SU-DHL-6 (cell line): ENCODE measurements around the gene CHKA.

Source experiments
- H2AFZ ChIP-seq: fragments of 200-600 bp; sonication (generic); 2 replicates; pipeline ENCODE4 v1.6.1; 2014; ENCODE audit warnings: low read depth, mild to moderate bottlenecking, moderate library complexity, mixed read lengths, antibody characterized with exemption, low read length; ENCODE audit not compliant: severe bottlenecking
- H3F3A ChIP-seq: fragments of 200-600 bp; shearing (Covaris generic); 2 replicates; pipeline ENCODE4 v1.6.0; 2016; ENCODE audit warnings: antibody characterized with exemption, mild to moderate bottlenecking; ENCODE audit not compliant: insufficient read depth
- H3K27ac ChIP-seq: fragments of 200-600 bp; sonication (generic); 2 replicates; pipeline ENCODE4 v1.5.1; 2016; ENCODE audit warnings: low read depth, mild to moderate bottlenecking, low read length, moderate library complexity, mixed read lengths
- H3K27me3 ChIP-seq: fragments of 200-600 bp; sonication (generic), shearing (Covaris generic); 2 replicates; pipeline ENCODE4 v1.6.0; 2014; ENCODE audit warnings: mild to moderate bottlenecking, low read length
- H3K36me3 ChIP-seq: fragments of 200-600 bp; sonication (generic); 2 replicates; pipeline ENCODE4 v1.6.1; 2014; ENCODE audit warnings: mild to moderate bottlenecking, low read length, mixed read lengths
- H3K4me2 ChIP-seq: fragments of 300-600, 200-600 bp; shearing (Covaris generic), sonication (generic); 2 replicates; pipeline ENCODE4 v1.6.0; 2014; ENCODE audit warnings: low read length, low read depth, mild to moderate bottlenecking; ENCODE audit not compliant: poor library complexity, severe bottlenecking
- H3K4me3 ChIP-seq: fragments of 200-600 bp; sonication (generic); 2 replicates; pipeline ENCODE4 v1.5.1; 2014; ENCODE audit warnings: antibody characterized with exemption, low read length, mild to moderate bottlenecking, mixed read lengths; ENCODE audit not compliant: insufficient read depth, poor library complexity, severe bottlenecking
- H3K79me2 ChIP-seq: fragments of 200-600 bp; sonication (generic); 2 replicates; pipeline ENCODE4 v1.6.1; 2014; ENCODE audit warnings: mild to moderate bottlenecking, low read length, moderate library complexity; ENCODE audit not compliant: insufficient read depth
- H3K9ac ChIP-seq: fragments of 200-600 bp; sonication (generic); 2 replicates; pipeline ENCODE4 v1.7.0; 2014; ENCODE audit warnings: mild to moderate bottlenecking, low read length
- H3K9me2 ChIP-seq: fragments of 200-600 bp; sonication (generic); replicated peaks from 2 replicates; pipeline ENCODE4 v1.6.1; 2014; ENCODE audit warnings: low read length; ENCODE audit not compliant: insufficient read depth
- H3K9me3 ChIP-seq: fragments of 200-600 bp; sonication (generic); 2 replicates; pipeline ENCODE4 v1.6.1; 2014; ENCODE audit warnings: low read length, mixed read lengths; ENCODE audit not compliant: insufficient read depth
- H4K20me1 ChIP-seq: fragments of 200-600 bp; sonication (generic); 2 replicates; pipeline ENCODE4 v1.6.1; 2014; ENCODE audit warnings: low read depth, mild to moderate bottlenecking, antibody characterized with exemption, low read length, moderate library complexity, mixed read lengths
- CTCF ChIP-seq: fragments of 200-600 bp; sonication (generic); IDR thresholded peaks from one replicate; pipeline ENCODE4 v1.5.1; 2017; ENCODE audit warnings: antibody characterized with exemption, mild to moderate bottlenecking, low read length, moderate library complexity; ENCODE audit not compliant: insufficient read depth, poor library complexity, severe bottlenecking
- EZH2phosphoT487 ChIP-seq: fragments of 200-600 bp; sonication (generic), shearing (Covaris generic); conservative IDR thresholded peaks from 2 replicates; pipeline ENCODE4 v1.6.1; 2018; ENCODE audit warnings: mild to moderate bottlenecking, antibody characterized with exemption, low read length, moderate library complexity, mixed read lengths

The CHKA gene

GRCh38 chr11:68164437-68164836 is 43.2 kb upstream of the CHKA start:
- no peak overlapping the region for H3K4me2 ChIP-seq
- no peak overlapping the region for H3K9ac ChIP-seq
- H3K27me3 ChIP-seq: no peaks in the 10 kb centered on the region
- no peaks in the 10 kb centered on the region for H4K20me1 ChIP-seq
- peaks cover 5% of the 10 kb centered on the region; the same call in 1 of the 2 replicates for H3F3A ChIP-seq
- H3K9me3 ChIP-seq: no peaks in the 10 kb centered on the region
- no peak overlapping the region for H3K4me3 ChIP-seq
- no peaks in the 10 kb centered on the region for H3K9me2 ChIP-seq
- no peak overlapping the region for H2AFZ ChIP-seq
- H3K27ac ChIP-seq: no peak overlapping the region
- no peak for TF ChIP-seq EZH2phosphoT487
- no peak for TF ChIP-seq CTCF
- H3K79me2 ChIP-seq: no peaks in the 10 kb centered on the region
- H3K36me3 ChIP-seq: no peaks in the 10 kb centered on the region

GRCh38 chr11:68163691-68164090 is 42.5 kb upstream of the CHKA start:
- no peaks in the 10 kb centered on the region for H3K36me3 ChIP-seq
- H3F3A ChIP-seq: peaks cover 5% of the 10 kb centered on the region; the same call in 1 of the 2 replicates
- H3K9me3 ChIP-seq: no peaks in the 10 kb centered on the region
- H3K4me3 ChIP-seq: no peak overlapping the region
- no peaks in the 10 kb centered on the region for H3K79me2 ChIP-seq
- H3K4me2 ChIP-seq: no peak overlapping the region
- H3K27me3 ChIP-seq: no peaks in the 10 kb centered on the region
- no peaks in the 10 kb centered on the region for H3K9me2 ChIP-seq
- H3K27ac ChIP-seq: no peak overlapping the region
- no peak overlapping the region for H2AFZ ChIP-seq
- TF ChIP-seq EZH2phosphoT487 (no peak), CTCF (no peak)
- H3K9ac ChIP-seq: no peak overlapping the region
- no peaks in the 10 kb centered on the region for H4K20me1 ChIP-seq

GRCh38 chr11:68160100-68160695 is 39.0 kb upstream of the CHKA start:
- H3K9me3 ChIP-seq: no peaks in the 10 kb centered on the region
- H3K27ac ChIP-seq: no peak overlapping the region
- no peak overlapping the region for H3K4me2 ChIP-seq
- H3K9ac ChIP-seq: no peak overlapping the region
- H3K27me3 ChIP-seq: no peaks in the 10 kb centered on the region
- H2AFZ ChIP-seq: no peak overlapping the region
- H3F3A ChIP-seq: no peaks in the 10 kb centered on the region
- H3K4me3 ChIP-seq: no peak overlapping the region
- TF ChIP-seq CTCF (no peak), EZH2phosphoT487 (no peak)
- H3K9me2 ChIP-seq: no peaks in the 10 kb centered on the region
- H3K36me3 ChIP-seq: no peaks in the 10 kb centered on the region
- no peaks in the 10 kb centered on the region for H3K79me2 ChIP-seq
- H4K20me1 ChIP-seq: no peaks in the 10 kb centered on the region
